ENCODE results near the gene ACTL6B.

DNA sequence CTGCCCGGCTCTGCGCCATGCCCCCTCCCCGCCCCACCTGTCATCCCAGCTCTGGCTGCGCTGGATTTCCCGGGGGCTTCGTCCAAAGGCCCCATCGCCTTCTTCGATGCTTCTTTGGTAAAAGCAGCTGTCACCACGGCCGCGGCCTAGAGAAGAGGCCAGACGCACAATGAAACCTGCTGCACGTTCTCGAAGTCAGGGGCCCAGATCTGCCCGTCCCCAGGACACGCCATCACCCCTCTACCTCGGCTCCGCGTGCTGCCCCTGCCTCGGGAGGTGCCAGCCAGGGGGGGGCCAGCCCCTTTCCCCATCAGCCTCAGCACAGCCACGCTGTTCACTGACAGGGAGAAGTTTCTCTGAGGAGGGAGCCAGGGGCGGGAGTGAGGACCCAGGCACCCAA, 31.0 kb upstream of the ACTL6B start:
- TF ChIP-seq, protein P1, sequence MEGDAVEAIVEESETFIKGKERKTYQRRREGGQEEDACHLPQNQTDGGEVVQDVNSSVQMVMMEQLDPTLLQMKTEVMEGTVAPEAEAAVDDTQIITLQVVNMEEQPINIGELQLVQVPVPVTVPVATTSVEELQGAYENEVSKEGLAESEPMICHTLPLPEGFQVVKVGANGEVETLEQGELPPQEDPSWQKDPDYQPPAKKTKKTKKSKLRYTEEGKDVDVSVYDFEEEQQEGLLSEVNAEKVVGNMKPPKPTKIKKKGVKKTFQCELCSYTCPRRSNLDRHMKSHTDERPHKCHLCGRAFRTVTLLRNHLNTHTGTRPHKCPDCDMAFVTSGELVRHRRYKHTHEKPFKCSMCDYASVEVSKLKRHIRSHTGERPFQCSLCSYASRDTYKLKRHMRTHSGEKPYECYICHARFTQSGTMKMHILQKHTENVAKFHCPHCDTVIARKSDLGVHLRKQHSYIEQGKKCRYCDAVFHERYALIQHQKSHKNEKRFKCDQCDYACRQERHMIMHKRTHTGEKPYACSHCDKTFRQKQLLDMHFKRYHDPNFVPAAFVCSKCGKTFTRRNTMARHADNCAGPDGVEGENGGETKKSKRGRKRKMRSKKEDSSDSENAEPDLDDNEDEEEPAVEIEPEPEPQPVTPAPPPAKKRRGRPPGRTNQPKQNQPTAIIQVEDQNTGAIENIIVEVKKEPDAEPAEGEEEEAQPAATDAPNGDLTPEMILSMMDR (IDR thresholded peaks at IDR 0.05) = no peak
- TF ChIP-seq ZFX (IDR thresholded peaks at IDR 0.05; ENCODE audit: borderline replicate concordance) = no peak

Data from 22Rv1 (cell line).